ENCODE measurements around the gene ARMC6.

The ARMC6 gene

DNA sequence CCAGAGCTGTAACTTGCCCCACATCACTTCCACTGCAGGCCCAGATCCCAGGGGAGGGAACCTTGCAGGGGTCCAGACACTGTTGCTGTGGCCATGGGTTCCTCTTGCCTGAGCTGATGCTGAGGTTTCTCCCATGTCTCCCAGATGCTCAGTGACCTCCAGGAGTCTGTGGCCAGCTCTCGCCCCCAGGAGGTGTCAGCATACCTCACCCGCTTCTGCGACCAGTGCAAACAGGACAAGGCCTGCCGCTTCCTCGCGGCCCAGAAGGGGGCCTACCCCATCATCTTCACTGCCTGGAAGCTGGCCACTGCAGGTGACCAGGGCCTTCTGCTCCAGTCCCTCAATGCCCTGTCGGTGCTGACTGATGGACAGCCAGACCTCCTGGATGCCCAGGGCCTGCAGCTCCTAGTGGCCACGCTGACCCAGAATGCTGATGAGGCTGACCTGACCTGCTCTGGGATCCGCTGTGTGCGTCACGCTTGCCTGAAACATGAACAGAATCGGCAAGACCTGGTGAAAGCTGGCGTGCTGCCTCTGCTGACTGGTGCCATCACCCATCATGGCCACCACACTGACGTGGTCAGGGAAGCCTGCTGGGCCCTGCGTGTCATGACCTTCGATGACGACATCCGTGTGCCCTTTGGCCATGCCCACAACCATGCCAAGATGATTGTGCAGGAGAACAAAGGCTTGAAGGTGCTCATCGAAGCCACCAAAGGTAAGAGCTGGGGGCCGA lies 18.2 kb downstream of the ARMC6 start:
- Histone ChIP-seq H3K4me3 (ENCODE audit: low read depth, low read length) (no peak overlapping the region), H3K27ac (no peak overlapping the region), H3K36me3 (peaks cover 70% of the 10 kb centered on the region), H3K27me3 (ENCODE audit: insufficient read depth, low read depth, severe bottlenecking) (no peaks in the 10 kb centered on the region), H3K9me3 (ENCODE audit: severe bottlenecking) (no peaks in the 10 kb centered on the region)
- DNase-seq = no peak
- TF ChIP-seq, protein P1, sequence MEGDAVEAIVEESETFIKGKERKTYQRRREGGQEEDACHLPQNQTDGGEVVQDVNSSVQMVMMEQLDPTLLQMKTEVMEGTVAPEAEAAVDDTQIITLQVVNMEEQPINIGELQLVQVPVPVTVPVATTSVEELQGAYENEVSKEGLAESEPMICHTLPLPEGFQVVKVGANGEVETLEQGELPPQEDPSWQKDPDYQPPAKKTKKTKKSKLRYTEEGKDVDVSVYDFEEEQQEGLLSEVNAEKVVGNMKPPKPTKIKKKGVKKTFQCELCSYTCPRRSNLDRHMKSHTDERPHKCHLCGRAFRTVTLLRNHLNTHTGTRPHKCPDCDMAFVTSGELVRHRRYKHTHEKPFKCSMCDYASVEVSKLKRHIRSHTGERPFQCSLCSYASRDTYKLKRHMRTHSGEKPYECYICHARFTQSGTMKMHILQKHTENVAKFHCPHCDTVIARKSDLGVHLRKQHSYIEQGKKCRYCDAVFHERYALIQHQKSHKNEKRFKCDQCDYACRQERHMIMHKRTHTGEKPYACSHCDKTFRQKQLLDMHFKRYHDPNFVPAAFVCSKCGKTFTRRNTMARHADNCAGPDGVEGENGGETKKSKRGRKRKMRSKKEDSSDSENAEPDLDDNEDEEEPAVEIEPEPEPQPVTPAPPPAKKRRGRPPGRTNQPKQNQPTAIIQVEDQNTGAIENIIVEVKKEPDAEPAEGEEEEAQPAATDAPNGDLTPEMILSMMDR (IDR thresholded peaks at IDR 0.05; ENCODE audit: low read depth, low read length) = peak; percentile 24; the same call in 1 of the 2 replicates

DNA sequence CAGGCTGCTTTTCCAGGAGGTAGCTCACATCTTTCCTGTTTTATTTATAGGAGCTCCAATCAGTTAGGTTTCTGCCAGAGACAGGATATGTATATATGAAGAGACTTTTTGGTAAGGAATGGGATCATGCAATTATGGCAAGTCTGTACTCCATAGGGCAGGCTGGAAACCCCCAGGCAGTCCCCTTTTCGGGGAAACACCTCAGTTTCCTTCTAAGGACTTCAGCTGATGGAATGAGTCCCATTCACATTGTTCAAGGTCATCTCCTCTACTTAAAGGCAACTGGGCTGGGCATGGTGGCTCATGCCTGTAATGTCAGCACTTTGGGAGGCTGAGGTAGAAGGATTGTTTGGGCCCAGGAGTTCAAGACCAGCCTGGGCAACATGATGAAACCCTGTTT lies 19.5 kb downstream of the ARMC6 start:
- Histone ChIP-seq H3K4me3 (ENCODE audit: low read depth, low read length) (no peak overlapping the region), H3K9me3 (ENCODE audit: severe bottlenecking) (no peaks in the 10 kb centered on the region), H3K27me3 (ENCODE audit: insufficient read depth, low read depth, severe bottlenecking) (no peaks in the 10 kb centered on the region), H3K36me3 (peaks cover 78% of the 10 kb centered on the region), H3K27ac (no peak overlapping the region)
- TF ChIP-seq, protein P1 (IDR thresholded peaks at IDR 0.05; ENCODE audit: low read depth, low read length) = no peak
- DNase-seq = no peak

DNA sequence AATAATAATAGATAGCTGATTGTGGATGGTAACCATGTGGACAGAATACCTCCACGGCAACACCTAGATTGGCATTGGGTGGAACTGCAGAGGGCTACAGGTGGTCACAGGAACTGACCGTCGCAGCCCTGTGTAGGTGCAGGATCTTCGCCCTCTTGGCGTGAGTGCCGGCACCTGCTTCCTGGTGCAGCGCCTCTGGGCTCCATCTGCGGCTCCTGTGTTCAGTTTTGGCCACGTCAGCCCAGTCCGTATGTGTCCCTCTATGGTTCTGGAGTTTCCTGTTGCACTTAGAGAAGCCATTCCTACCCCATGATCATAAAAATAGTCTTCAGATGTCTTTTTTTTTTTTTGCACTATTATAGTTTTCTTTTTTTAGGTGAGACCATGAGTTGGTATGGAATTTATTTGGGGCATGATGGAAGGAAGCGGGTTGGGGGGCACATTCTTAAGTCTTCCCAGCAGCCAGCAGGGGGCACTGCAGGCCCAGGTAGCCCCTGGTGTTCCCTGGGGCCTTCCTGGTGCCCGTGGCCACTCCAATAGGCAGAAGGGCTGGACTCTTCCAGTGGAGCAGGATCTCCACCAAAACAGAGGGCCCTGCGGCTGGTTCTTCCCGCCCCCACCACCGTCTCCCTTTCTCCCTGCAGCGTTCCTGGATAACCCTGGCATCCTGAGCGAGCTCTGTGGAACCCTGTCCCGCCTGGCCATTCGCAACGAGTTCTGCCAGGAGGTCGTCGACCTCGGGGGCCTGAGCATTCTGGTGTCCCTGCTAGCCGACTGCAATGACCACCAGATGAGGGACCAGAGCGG lies 20.3 kb downstream of the ARMC6 start:
- TF ChIP-seq, protein P1 (IDR thresholded peaks at IDR 0.05; ENCODE audit: low read depth, low read length) = peak; percentile 84
- H3K36me3 ChIP-seq = peaks cover 82% of the 10 kb centered on the region

DNA sequence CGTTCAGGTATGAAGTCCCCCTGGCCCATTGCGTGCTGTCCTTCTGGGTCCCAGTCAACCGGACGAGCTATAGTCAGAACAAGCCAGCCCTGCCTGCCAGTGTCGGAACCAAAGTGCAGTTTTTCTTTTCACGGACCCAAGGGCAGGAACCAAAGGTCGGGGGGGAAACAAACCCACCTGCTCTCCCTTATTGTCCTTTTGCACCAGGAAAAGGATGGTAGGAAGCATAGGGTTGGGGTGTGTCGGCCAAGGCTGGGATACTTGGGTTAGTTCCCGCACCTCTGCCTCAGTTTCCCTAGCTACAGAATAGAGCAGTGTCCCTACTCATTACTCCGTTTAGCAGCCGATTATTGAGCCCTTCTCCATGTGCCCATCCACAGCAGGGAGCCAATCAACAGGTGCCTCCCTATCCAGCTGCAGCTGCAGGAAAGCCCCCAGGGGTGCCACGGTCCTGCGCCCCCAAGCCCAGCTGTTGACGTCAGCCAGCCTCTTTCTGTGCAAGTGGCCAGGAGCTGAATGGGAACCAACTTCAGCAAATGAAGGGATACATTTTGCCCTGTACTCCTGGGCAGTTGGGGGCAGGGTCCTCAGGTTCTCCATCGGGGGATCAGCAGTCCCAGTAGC lies 21.0 kb downstream of the ARMC6 start:
- Histone ChIP-seq H3K36me3 (peaks cover 87% of the 10 kb centered on the region), H3K27ac (no peak overlapping the region), H3K27me3 (ENCODE audit: insufficient read depth, low read depth, severe bottlenecking) (no peaks in the 10 kb centered on the region), H3K4me3 (ENCODE audit: low read depth, low read length) (no peak overlapping the region), H3K9me3 (ENCODE audit: severe bottlenecking) (no peaks in the 10 kb centered on the region)
- no peak for DNase-seq
- TF ChIP-seq, protein P1 (IDR thresholded peaks at IDR 0.05; ENCODE audit: low read depth, low read length) = no peak

More for the DNA sequence above, 20.3 kb downstream of the ARMC6 start:
- DNase-seq = peak; percentile 61
- no peaks in the 10 kb centered on the region for H3K9me3 ChIP-seq (ENCODE audit: severe bottlenecking)
- H3K27me3 ChIP-seq (ENCODE audit: insufficient read depth, low read depth, severe bottlenecking) = no peaks in the 10 kb centered on the region
- H3K4me3 ChIP-seq (ENCODE audit: low read depth, low read length) = no peak overlapping the region
- no peak overlapping the region for H3K27ac ChIP-seq

DNA sequence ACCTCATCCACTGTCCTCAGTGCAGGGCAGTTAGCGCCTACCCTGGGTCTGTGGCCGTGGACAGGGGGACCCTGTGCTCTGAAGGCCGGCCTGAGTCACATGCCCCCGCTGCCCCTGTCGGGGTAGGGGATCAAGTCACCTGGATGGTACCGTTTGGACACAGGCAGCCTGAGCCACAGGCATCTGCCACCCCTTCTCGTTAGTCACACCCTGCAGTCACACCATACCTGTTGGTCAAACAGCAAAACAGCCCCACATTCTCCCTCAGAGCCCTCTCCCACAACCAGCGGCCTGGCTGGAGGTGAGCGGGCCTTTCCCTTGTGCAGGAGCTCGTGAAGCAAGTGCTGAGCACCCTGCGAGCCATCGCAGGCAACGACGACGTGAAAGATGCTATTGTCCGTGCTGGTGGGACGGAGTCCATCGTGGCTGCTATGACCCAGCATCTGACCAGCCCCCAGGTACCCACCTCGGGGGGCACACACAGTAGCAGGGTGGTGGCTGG lies 21.6 kb downstream of the ARMC6 start:
- no peak overlapping the region for H3K4me3 ChIP-seq (ENCODE audit: low read depth, low read length)
- DNase-seq = no peak
- peaks cover 86% of the 10 kb centered on the region for H3K36me3 ChIP-seq
- no peaks in the 10 kb centered on the region for H3K9me3 ChIP-seq (ENCODE audit: severe bottlenecking)
- TF ChIP-seq, protein P1 (IDR thresholded peaks at IDR 0.05; ENCODE audit: low read depth, low read length) = no peak
- H3K27me3 ChIP-seq (ENCODE audit: insufficient read depth, low read depth, severe bottlenecking) = no peaks in the 10 kb centered on the region
- no peak overlapping the region for H3K27ac ChIP-seq
